Bronchial epithelial cell (primary cell): ENCODE results near the gene YBEY. TPM values are rescaled to one million over a fixed set of nuclear protein-coding genes. Genes with fewer than 3 reads are reported as not detected.

Source experiments
- DNase-seq: peaks from one replicate; pipeline ENCODE4 v3.0.0-alpha.2; 2010; ENCODE audit warnings: low read depth
- FAIRE-seq: peaks from 2 replicates; lab custom pipeline; 2011; peaks lifted over from hg19 to GRCh38; lab: Jason Lieb, UNC
- H3K27me3 ChIP-seq: 2 replicates; pipeline ENCODE4 v1.5.1; 2011; ENCODE audit warnings: low read length; ENCODE audit not compliant: control insufficient read depth, insufficient read depth
- H3K36me3 ChIP-seq: 2 replicates; pipeline ENCODE4 v1.5.1; 2011; ENCODE audit warnings: low read length; ENCODE audit not compliant: control insufficient read depth, insufficient read depth
- H3K4me3 ChIP-seq: 2 replicates; pipeline ENCODE4 v1.5.1; 2011; ENCODE audit warnings: mild to moderate bottlenecking, low read depth, low read length, control low read depth
- total RNA-seq: library from RNA; depleted of rRNA; stranded (reverse); fragments of >200 nt; gene quantifications from 2 replicates; pipeline ENCODE4 v1.2.1, GENCODE V29; 2014
- TF ChIP-seq, protein P1 (sequence below): IDR thresholded peaks from 2 replicates; pipeline ENCODE4 v1.5.1; 2011; ENCODE audit warnings: mild to moderate bottlenecking, moderate library complexity, low read length, control low read depth, inconsistent platforms; ENCODE audit not compliant: insufficient read depth, severe bottlenecking

YBEY gene
- total RNA-seq, 1 donor from 2014 or later, result 17.4 TPM

- TF ChIP-seq, protein P1, sequence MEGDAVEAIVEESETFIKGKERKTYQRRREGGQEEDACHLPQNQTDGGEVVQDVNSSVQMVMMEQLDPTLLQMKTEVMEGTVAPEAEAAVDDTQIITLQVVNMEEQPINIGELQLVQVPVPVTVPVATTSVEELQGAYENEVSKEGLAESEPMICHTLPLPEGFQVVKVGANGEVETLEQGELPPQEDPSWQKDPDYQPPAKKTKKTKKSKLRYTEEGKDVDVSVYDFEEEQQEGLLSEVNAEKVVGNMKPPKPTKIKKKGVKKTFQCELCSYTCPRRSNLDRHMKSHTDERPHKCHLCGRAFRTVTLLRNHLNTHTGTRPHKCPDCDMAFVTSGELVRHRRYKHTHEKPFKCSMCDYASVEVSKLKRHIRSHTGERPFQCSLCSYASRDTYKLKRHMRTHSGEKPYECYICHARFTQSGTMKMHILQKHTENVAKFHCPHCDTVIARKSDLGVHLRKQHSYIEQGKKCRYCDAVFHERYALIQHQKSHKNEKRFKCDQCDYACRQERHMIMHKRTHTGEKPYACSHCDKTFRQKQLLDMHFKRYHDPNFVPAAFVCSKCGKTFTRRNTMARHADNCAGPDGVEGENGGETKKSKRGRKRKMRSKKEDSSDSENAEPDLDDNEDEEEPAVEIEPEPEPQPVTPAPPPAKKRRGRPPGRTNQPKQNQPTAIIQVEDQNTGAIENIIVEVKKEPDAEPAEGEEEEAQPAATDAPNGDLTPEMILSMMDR, result no peak
- no peak for FAIRE-seq
- H3K36me3 ChIP-seq, result no peaks in the 10 kb centered on the region
Observed at GRCh38 chr21:46314441-46315020, 28.4 kb downstream of the YBEY start.

GRCh38 chr21:46316708-46317324, 30.7 kb downstream of the YBEY start:
- TF ChIP-seq, protein P1, result no peak
- Histone ChIP-seq H3K4me3 (no peak overlapping the region), H3K36me3 (no peaks in the 10 kb centered on the region), H3K27me3 (no peaks in the 10 kb centered on the region)
- FAIRE-seq (no peak), DNase-seq (no peak)

More at GRCh38 chr21:46314441-46315020, 28.4 kb downstream of the YBEY start:
- H3K4me3 ChIP-seq, result no peak overlapping the region
- no peaks in the 10 kb centered on the region for H3K27me3 ChIP-seq
- no peak for DNase-seq

GRCh38 chr21:46317710-46318463, 31.7 kb downstream of the YBEY start:
- H3K36me3 ChIP-seq, result no peaks in the 10 kb centered on the region
- H3K27me3 ChIP-seq, result no peaks in the 10 kb centered on the region
- TF ChIP-seq, protein P1, result no peak
- no peak for FAIRE-seq
- H3K4me3 ChIP-seq, result no peak overlapping the region
- no peak for DNase-seq

DNA sequence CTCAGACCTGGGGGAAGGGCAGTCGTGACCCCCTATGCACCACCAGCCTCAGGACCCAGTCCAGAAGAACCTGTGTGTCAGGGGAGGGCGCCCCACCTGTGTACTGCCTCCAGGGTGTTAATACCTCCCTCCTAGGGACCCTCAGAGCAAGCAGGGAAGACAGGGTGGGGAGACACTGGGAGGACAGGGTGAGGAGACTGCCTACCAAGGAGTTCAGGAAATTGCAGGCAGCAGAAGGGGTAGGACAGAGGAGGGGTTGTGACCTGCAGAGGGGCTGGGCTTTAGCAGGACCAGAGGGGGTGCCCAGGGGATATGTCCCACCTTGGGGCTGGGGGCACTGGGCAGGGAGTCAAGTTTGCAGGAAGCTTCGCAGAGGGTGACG, 32.3 kb downstream of the YBEY start:
- Histone ChIP-seq H3K27me3 (no peaks in the 10 kb centered on the region), H3K36me3 (no peaks in the 10 kb centered on the region), H3K4me3 (no peak overlapping the region)
- TF ChIP-seq, protein P1, result no peak
- FAIRE-seq (no peak), DNase-seq (no peak)

GRCh38 chr21:46319186-46319585, 33.0 kb downstream of the YBEY start:
- no peak for FAIRE-seq
- TF ChIP-seq, protein P1, result no peak
- no peaks in the 10 kb centered on the region for H3K36me3 ChIP-seq

More at GRCh38 chr21:46319186-46319585, 33.0 kb downstream of the YBEY start:
- Histone ChIP-seq H3K27me3 (no peaks in the 10 kb centered on the region), H3K4me3 (no peak overlapping the region)
- no peak for DNase-seq
